Mucosa of descending colon (tissue), 3 donors: Measurements from ENCODE around the gene SAMHD1. TPM values are rescaled to one million over a fixed set of nuclear protein-coding genes. Genes with fewer than 3 reads are reported as not detected.
A peak's percentile ranks its signal among the peaks of the same experiment; 100 is the strongest.

Source experiments
- ATAC-seq: fragments of 200-7000 bp; cut with Tn5 transposase; one replicate; pipeline ENCODE4 v1.9.1; 2020; ENCODE audit warnings: mild to moderate bottlenecking, moderate library complexity
- DNase-seq, 3 donors: peaks; one replicate each; pipeline ENCODE4 v3.0.0-alpha.2; 2020
- H3K36me3 ChIP-seq: fragments of 200-600 bp; one replicate; pipeline ENCODE4 v1.8.0; 2021; ENCODE audit warnings: low read depth, mild to moderate bottlenecking
- H3K4me1 ChIP-seq: fragments of 200-600 bp; one replicate; pipeline ENCODE4 v1.8.0; 2021; ENCODE audit warnings: low read depth, mild to moderate bottlenecking
- H3K4me3 ChIP-seq: fragments of 200-600 bp; one replicate; pipeline ENCODE4 v1.8.0; 2021; ENCODE audit warnings: mild to moderate bottlenecking
- H3K9me3 ChIP-seq: fragments of 200-600 bp; one replicate; pipeline ENCODE4 v1.8.0; 2021; ENCODE audit warnings: mild to moderate bottlenecking
- CTCF ChIP-seq: fragments of 200-600 bp; IDR thresholded peaks from one replicate; pipeline ENCODE4 v1.8.0; 2022; ENCODE audit warnings: antibody characterized with exemption, mild to moderate bottlenecking
- intact Hi-C, 2 donors: fragments of 100-400 bp; cut with DNase I in 1 of 2; cut with micrococcal nuclease in 1 of 2; formaldehyde crosslinking; loops; one replicate each; pipeline versions ENCODE4 v1.11.0 to v1.11.1; 2022; cut with DNase I, micrococcal nuclease
- total RNA-seq, 3 donors: library from RNA; stranded (reverse); fragmentation: NEBNext Ultra II Directional in 2 of 3; extraction: Animal tissue kit (Norgen Biotek cat#: 25700) in 2 of 3; gene quantifications; one replicate each; pipeline versions ENCODE4 v1.2.1 to v1.2.4, GENCODE V29; 2021 to 2023
- donor health status: DM: no; HTN: no; CAD: no; lungs with moderate emphysema.
- donor health status: DM: no; HTN: no; CAD: no.
- donor health status: DM: no; HTN: yes; CAD: no.

Gene SAMHD1
- total RNA-seq, 3 donors from 2014 or later = 24.1 to 110 (median 48.6) TPM

GRCh38 chr20:36991703-36992102 lies 40.2 kb upstream of the SAMHD1 start:
- Histone ChIP-seq H3K4me3 (no peak overlapping the region), H3K36me3 (no peaks in the 10 kb centered on the region), H3K4me1 (no peaks in the 10 kb centered on the region), H3K9me3 (peaks cover 10% of the 10 kb centered on the region)
- TF ChIP-seq CTCF = no peak
- DNase-seq (no peak), ATAC-seq (no peak)
- intact Hi-C loops = no loop called here

- TF ChIP-seq CTCF = no peak
- intact Hi-C loops = no loop called here
- no peak for ATAC-seq
- Histone ChIP-seq H3K36me3 (no peaks in the 10 kb centered on the region), H3K9me3 (peaks cover 10% of the 10 kb centered on the region), H3K4me1 (no peaks in the 10 kb centered on the region), H3K4me3 (no peak overlapping the region)
- DNase-seq = no peak
Measured at GRCh38 chr20:36989797-36990196, 38.3 kb upstream of the SAMHD1 start.

GRCh38 chr20:36988494-36988966 lies 37.0 kb upstream of the SAMHD1 start:
- no peaks in the 10 kb centered on the region for H3K36me3 ChIP-seq
- intact Hi-C loops = no loop called here
- H3K4me3 ChIP-seq = no peak overlapping the region
- no peak for TF ChIP-seq CTCF
- peaks cover 10% of the 10 kb centered on the region for H3K9me3 ChIP-seq
- no peaks in the 10 kb centered on the region for H3K4me1 ChIP-seq
- ATAC-seq = peak; percentile 19
- DNase-seq = no peak

GRCh38 chr20:36984257-36984638 lies 32.7 kb upstream of the SAMHD1 start:
- intact Hi-C loops = no loop called here
- TF ChIP-seq CTCF = no peak
- Histone ChIP-seq H3K4me1 (no peaks in the 10 kb centered on the region), H3K36me3 (no peaks in the 10 kb centered on the region), H3K9me3 (no peaks in the 10 kb centered on the region), H3K4me3 (no peak overlapping the region)
- DNase-seq (no peak), ATAC-seq (no peak)

- intact Hi-C loops = no loop called here
- peak in 1 of 3 donors; percentile 42 for DNase-seq
- no peak for TF ChIP-seq CTCF
Measured at GRCh38 chr20:36975099-36975818, 23.8 kb upstream of the SAMHD1 start.

More at GRCh38 chr20:36975099-36975818, 23.8 kb upstream of the SAMHD1 start:
- no peak overlapping the region for H3K4me3 ChIP-seq
- ATAC-seq = peak; percentile 92
- H3K9me3 ChIP-seq = no peaks in the 10 kb centered on the region
- H3K36me3 ChIP-seq = no peaks in the 10 kb centered on the region
- peaks cover 5% of the 10 kb centered on the region for H3K4me1 ChIP-seq
